Measurements from ENCODE around the gene ZNF106.
A peak's percentile ranks its signal among the peaks of the same experiment; 100 is the strongest.

Gene ZNF106

GRCh38 chr15:42375252-42375651 is 115.7 kb downstream of the ZNF106 start:
- DNase-seq: no peak
- intact Hi-C loops (cut with DNase I): no loop called here

- intact Hi-C loops (cut with DNase I): no loop called here
- DNase-seq: no peak
These were observed 116.1 kb downstream of the ZNF106 start for GRCh38 chr15:42374810-42375209.

DNA sequence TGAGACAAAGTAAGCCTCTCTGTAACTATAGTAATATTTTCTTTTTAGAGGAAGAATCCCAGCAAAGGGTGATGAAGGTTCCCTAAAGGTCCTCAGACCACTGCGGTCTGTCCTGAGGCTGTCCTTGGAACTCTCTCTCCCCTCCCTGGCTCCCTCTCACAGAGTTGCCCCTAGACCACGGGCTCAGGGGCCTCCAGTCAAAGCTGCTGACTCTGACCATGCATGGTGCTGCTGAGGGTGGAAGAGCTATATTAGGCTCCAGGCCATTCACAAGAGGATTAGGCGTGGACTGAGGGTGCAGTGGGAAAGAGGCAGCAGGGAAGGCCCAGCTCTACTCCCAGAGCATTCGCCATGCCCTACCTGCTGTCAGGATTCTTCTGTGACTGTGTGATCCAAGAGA is 117.0 kb downstream of the ZNF106 start:
- DNase-seq: no peak
- intact Hi-C loops (cut with DNase I): no loop called here

DNA sequence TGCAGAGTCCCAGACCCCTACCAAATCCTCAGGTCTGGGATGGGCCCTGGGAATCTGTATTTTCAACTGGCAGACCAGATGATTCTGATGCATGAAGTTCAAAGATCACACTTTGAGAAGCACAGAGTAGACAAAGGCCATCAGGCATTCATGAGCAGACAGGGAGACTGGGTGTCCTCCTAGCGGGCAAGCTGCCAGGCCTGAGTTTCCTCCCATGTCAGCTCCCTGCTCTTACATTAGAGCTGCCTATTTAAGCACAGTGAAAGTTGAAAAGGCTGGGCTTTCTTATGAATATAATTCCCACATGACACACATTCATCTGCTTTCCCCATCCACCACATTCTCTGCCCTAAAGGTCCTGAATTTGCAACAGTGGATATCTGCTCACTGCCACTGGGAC is 117.7 kb downstream of the ZNF106 start:
- peak in 1 of 10 donors; percentile 45 for DNase-seq
- intact Hi-C loops (cut with DNase I): no loop called here

DNA sequence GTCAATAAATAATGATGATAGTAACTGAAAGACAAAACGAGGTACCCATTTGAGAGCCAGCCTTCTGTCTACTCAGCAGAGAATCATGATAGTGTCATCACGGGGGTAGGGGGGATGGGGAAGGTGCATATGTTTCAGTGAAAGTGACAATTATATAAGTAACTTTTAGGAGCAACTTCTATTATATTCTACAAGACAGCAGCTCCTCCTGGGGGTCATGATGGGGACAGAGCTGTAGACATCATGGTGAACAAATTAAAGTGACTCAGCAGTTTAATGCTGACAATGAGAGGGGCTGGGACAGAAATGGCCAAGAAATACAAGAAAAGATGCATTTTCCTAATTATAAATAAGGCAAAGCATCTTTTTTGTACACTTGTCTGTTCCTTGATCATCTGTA is 119.8 kb downstream of the ZNF106 start:
- intact Hi-C loops (cut with DNase I): no loop called here
- no peak for DNase-seq

DNA sequence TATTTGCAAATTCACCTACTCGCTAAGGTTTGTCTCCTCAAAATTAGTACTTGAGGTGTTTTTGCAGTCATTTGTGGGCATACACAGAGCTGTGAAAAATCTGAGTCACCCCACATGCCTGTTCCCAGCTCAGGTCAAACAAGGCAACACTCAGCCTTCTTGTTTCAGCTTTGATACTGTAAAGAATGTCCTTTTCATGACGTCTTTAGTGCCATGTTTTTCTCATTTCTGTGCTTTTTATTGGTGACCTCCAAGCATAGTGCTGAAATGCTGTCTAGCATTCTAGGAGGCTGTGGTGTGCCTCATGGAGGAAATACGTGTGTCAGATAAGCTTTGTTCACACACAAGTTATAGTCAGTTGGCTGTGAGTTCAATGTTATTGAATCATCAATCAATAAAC is 122.8 kb downstream of the ZNF106 start:
- intact Hi-C loops (cut with DNase I): no loop called here
- no peak for DNase-seq

DNA sequence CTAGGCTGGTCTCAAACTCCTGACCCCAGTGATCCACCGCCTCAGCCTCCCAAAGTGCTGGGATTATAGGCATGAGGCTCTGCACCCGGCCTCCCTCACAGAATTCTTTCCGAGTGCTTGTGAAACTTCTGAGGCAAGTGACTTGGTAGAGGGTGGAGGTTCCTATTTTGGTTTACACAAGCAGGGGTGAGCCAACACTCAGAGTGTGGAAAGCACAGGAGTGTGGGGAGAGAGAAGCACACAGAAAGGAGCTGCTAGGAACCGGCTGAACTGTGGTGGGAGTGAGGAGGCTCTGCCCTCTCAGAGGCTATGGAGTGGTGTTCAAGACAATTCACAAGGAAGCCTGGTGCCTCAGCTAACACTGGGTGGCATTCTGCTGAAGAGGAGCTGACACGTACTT is 123.9 kb downstream of the ZNF106 start:
- DNase-seq: no peak

DNA sequence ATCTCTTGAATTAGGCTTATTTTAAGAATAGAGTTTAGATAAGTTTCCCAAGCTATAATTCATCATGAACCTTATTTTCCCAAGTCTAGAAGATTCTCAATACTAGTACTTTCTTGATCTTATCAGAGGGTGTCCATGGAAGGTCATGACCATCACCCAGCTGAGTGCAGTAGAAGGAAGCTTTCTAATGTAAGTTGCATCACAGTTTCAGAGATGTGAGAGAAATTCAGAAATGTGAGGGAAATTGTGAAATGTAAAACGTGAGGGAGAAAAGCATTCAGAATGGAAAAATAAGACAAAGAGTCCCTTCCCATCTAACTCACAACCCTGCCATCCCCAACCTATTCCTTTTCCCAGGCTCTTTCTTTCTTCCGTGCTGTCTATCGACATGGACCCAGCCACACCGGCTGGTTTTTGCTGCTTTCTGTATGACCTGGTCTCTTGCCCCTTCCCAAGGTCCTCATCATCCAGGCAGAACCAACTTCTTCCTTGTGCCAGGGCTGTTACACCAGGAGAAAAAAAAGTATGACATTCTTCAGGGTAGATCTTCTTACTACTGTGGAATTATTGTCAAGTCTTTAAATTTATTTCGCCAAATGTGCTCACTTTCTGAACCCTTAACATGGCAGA is 124.9 kb downstream of the ZNF106 start:
- DNase-seq: no peak
- intact Hi-C loops (cut with DNase I): no loop called here

More for the DNA sequence above, 123.9 kb downstream of the ZNF106 start:
- intact Hi-C loops (cut with DNase I): no loop called here

- peak in 5 of 10 donors; percentile 26 to 59 (median 41) for DNase-seq
- intact Hi-C loops (cut with DNase I): no loop called here
These were observed 126.4 kb downstream of the ZNF106 start for GRCh38 chr15:42364529-42364928.

DNA sequence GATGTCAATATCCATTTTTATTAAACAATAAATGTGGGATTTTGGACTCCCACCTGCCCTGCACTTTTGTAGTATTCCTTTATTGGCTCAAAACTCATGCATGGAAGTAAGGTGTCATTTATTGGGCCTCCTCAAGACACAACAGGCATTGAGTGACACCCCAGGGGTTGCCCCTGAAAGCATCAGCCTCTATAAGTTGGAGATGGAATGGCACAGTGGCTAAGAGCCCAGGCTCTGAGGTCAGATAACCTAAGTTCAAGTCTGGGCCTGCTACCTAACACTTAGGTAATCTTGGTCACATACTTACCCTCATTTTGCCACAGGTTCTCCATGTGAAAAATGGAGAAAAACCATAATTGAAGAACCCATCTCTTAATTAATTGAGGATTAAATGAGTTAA is 127.0 kb downstream of the ZNF106 start:
- DNase-seq: no peak
- intact Hi-C loops (cut with DNase I): no loop called here

GRCh38 chr15:42363487-42363886 is 127.5 kb downstream of the ZNF106 start:
- intact Hi-C loops (cut with DNase I): no loop called here

More at GRCh38 chr15:42363487-42363886, 127.5 kb downstream of the ZNF106 start:
- DNase-seq: no peak

All from posterior cingulate gyrus (tissue), 11 donors.